SH-SY5Y (cell line): ENCODE results near the gene CFAP77.

ENCODE experiments used
- GATA2 ChIP-seq: IDR thresholded peaks from 2 replicates; pipeline ENCODE4 v1.6.1; 2011; ENCODE audit warnings: mild to moderate bottlenecking, low read depth, low read length
- GATA3 ChIP-seq: IDR thresholded peaks from 2 replicates; pipeline ENCODE4 v1.6.1; 2011; ENCODE audit warnings: low read depth, mild to moderate bottlenecking, low read length, moderate library complexity

DNA sequence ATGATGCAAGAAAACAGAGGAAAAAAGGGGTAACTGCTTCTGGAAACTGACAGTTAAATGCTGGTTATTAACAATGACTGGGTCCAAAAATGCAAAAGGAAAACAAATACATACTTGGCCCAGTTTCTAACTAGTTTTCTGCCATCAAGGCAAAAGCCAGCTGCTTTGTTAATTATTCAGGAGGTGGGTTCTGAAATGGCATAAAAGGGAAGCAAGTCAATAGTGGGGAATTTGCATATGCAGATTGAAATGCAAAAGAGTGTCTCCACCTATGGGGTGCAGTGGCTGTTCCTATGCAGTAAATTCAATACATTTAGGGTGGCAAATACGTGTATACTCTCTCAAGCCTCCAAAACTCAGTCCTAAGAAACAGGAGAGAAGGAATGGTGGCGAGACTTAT lies 205.8 kb downstream of the CFAP77 start:
- TF ChIP-seq GATA2: no peak
- TF ChIP-seq GATA3: no peak
